ENCODE data around the gene SLC6A3.
"Not testable (repeated sequence)": the region's sequence is repeated elsewhere in the genome, so short reads cannot be mapped to it uniquely, and the experiment has no call there.

Gene SLC6A3

GRCh38 chr5:1477341-1477740 lies 32.1 kb upstream of the SLC6A3 start:
- no peak for DNase-seq (ENCODE audit: low read depth in 2 of 2)

GRCh38 chr5:1476967-1477310 lies 31.7 kb upstream of the SLC6A3 start:
- DNase-seq (ENCODE audit: low read depth in 2 of 2) = no peak

- DNase-seq (ENCODE audit: low read depth in 2 of 2) = no peak
These were observed 31.1 kb upstream of the SLC6A3 start for GRCh38 chr5:1476181-1476966.

GRCh38 chr5:1475544-1475900 lies 30.3 kb upstream of the SLC6A3 start:
- not testable (repeated sequence) for DNase-seq (ENCODE audit: low read depth in 2 of 2)

- no peak for DNase-seq (ENCODE audit: low read depth in 2 of 2)
These were observed 29.8 kb upstream of the SLC6A3 start for GRCh38 chr5:1474866-1475543.

- DNase-seq (ENCODE audit: low read depth in 2 of 2) = no peak
These were observed 29.1 kb upstream of the SLC6A3 start for GRCh38 chr5:1474183-1474839.

GRCh38 chr5:1473746-1474145 lies 28.5 kb upstream of the SLC6A3 start:
- no peak for DNase-seq (ENCODE audit: low read depth in 2 of 2)

- no peak for DNase-seq (ENCODE audit: low read depth in 2 of 2)
These were observed 27.9 kb upstream of the SLC6A3 start for GRCh38 chr5:1472964-1473628.

- no peak for DNase-seq (ENCODE audit: low read depth in 2 of 2)
These were observed 27.0 kb upstream of the SLC6A3 start for GRCh38 chr5:1471997-1472963.

GRCh38 chr5:1471240-1471853 lies 26.1 kb upstream of the SLC6A3 start:
- DNase-seq (ENCODE audit: low read depth in 2 of 2) = no peak

GRCh38 chr5:1470762-1471211 lies 25.5 kb upstream of the SLC6A3 start:
- DNase-seq (ENCODE audit: low read depth in 2 of 2) = no peak

- DNase-seq (ENCODE audit: low read depth in 2 of 2) = no peak
These were observed 23.6 kb upstream of the SLC6A3 start for GRCh38 chr5:1468629-1469527.

- DNase-seq (ENCODE audit: low read depth in 2 of 2) = peak in 1 of 2 donors; percentile 16
These were observed 23.0 kb upstream of the SLC6A3 start for GRCh38 chr5:1468247-1468612.

GRCh38 chr5:1467341-1468246 lies 22.4 kb upstream of the SLC6A3 start:
- DNase-seq (ENCODE audit: low read depth in 2 of 2) = no peak

- DNase-seq (ENCODE audit: low read depth in 2 of 2) = no peak
These were observed 21.5 kb upstream of the SLC6A3 start for GRCh38 chr5:1466631-1467265.

GRCh38 chr5:1465966-1466471 lies 20.8 kb upstream of the SLC6A3 start:
- no peak for DNase-seq (ENCODE audit: low read depth in 2 of 2)

GRCh38 chr5:1465117-1465516 lies 19.9 kb upstream of the SLC6A3 start:
- no peak for DNase-seq (ENCODE audit: low read depth in 2 of 2)

- DNase-seq (ENCODE audit: low read depth in 2 of 2) = no peak
These were observed 19.3 kb upstream of the SLC6A3 start for GRCh38 chr5:1464511-1464910.
